GM13976 (cell line): ENCODE data around the gene RNF19B.

Experiments
- DNase-seq: peaks from one replicate; pipeline ENCODE4 v3.0.0; 2012; ENCODE audit warnings: low spot score
- in situ Hi-C: fragments of 300-500 bp; cut with MboI; formaldehyde crosslinking; loops from one replicate; pipeline ENCODE4 v1.12.0; 2022; ENCODE audit warnings: low sequenced_read_pairs, mixed read lengths, inconsistent platforms; ENCODE audit not compliant: unreplicated experiment
- TF ChIP-seq, protein P1 (sequence below): IDR thresholded peaks from 2 replicates; pipeline ENCODE4 v1.5.1; 2012; ENCODE audit warnings: borderline replicate concordance, mild to moderate bottlenecking; ENCODE audit not compliant: insufficient read depth; ENCODE audit errors: extremely low read depth, missing control alignments, control extremely low read depth

RNF19B gene, protein sequence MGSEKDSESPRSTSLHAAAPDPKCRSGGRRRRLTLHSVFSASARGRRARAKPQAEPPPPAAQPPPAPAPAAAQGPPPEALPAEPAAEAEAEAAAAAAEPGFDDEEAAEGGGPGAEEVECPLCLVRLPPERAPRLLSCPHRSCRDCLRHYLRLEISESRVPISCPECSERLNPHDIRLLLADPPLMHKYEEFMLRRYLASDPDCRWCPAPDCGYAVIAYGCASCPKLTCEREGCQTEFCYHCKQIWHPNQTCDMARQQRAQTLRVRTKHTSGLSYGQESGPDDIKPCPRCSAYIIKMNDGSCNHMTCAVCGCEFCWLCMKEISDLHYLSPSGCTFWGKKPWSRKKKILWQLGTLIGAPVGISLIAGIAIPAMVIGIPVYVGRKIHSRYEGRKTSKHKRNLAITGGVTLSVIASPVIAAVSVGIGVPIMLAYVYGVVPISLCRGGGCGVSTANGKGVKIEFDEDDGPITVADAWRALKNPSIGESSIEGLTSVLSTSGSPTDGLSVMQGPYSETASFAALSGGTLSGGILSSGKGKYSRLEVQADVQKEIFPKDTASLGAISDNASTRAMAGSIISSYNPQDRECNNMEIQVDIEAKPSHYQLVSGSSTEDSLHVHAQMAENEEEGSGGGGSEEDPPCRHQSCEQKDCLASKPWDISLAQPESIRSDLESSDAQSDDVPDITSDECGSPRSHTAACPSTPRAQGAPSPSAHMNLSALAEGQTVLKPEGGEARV

DNA sequence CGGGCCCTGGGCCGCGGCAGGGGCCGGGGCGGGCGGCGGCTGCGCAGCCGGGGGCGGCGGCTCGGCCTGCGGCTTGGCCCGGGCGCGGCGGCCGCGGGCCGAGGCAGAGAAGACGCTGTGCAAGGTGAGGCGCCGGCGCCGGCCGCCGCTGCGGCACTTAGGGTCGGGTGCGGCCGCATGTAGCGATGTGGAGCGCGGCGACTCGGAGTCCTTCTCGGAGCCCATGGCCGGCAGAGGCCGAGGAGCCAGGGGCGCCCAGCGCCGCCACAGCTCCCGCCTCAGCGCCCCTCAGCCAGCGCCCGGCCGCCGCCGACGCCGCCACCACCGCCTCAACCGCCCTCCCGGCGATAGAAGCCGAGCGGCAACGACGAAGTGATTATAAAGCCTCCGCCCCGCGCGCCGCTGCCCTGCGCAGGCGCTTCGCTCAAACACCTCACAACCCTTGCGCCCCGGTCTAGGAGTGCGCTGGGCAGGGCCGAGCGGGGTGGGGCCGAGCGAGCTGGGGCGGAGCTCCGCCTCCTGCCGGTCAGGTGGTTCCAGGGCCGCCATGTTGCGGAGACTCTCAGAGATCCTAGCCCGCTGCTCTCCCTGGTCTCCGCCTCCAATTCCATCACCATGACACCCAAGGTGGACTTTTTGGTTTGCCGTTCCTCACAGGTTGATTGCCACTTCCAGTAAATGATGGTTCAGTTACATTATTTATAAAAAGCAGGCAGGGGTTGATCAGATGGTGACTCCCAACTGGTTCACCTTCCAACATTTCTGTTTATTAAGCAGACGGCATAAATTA, at the start of gene RNF19B:
RNF19B (minus strand) TSS at position 349 of the 790 bp plus-strand sequence; CDS start at position 225, 124 bp downstream.
- peak; percentile 98 for DNase-seq
- in situ Hi-C loops = no loop called here
- TF ChIP-seq, protein P1, sequence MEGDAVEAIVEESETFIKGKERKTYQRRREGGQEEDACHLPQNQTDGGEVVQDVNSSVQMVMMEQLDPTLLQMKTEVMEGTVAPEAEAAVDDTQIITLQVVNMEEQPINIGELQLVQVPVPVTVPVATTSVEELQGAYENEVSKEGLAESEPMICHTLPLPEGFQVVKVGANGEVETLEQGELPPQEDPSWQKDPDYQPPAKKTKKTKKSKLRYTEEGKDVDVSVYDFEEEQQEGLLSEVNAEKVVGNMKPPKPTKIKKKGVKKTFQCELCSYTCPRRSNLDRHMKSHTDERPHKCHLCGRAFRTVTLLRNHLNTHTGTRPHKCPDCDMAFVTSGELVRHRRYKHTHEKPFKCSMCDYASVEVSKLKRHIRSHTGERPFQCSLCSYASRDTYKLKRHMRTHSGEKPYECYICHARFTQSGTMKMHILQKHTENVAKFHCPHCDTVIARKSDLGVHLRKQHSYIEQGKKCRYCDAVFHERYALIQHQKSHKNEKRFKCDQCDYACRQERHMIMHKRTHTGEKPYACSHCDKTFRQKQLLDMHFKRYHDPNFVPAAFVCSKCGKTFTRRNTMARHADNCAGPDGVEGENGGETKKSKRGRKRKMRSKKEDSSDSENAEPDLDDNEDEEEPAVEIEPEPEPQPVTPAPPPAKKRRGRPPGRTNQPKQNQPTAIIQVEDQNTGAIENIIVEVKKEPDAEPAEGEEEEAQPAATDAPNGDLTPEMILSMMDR = no peak

DNA sequence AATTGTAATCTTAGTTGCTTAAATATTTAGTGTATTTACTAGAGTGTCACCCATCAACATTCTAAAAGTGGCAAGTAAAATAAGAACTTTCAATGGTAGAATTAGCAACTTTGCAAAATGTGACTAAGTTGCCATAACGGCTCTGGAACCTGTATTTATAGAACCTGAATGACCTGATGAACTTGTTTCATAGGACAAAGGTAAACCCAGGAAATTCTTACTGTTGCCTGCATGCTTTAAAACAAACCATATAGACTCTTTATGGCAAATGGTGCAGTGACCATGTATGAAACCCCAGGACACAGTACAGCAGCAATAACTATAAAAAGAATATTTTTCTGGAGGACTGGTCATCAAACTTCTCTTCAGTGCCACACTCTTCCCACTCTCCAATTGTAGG, 49.2 kb upstream of the RNF19B start:
- in situ Hi-C loops = no loop called here
- TF ChIP-seq, protein P1 = no peak
- DNase-seq = no peak

DNA sequence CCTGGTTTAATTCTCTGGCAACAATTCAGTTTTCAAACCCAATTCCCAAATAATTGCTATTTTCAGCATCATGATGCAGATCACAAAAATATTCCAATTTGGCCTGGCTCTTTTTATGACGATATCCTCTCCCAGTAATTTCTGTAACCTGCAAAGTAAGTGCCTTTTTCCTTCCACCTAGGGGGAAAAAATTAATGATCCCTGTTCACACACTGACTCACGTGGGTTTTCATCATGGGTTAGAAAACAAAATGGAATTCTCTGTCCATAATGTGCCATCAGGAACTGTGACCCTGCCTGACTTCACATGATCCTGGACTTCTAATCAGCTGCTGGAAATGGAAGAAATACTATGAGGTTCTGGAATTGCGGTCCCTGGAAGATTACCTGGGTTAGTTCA, 47.6 kb upstream of the RNF19B start:
- TF ChIP-seq, protein P1 = no peak
- in situ Hi-C loops = no loop called here
- no peak for DNase-seq

DNA sequence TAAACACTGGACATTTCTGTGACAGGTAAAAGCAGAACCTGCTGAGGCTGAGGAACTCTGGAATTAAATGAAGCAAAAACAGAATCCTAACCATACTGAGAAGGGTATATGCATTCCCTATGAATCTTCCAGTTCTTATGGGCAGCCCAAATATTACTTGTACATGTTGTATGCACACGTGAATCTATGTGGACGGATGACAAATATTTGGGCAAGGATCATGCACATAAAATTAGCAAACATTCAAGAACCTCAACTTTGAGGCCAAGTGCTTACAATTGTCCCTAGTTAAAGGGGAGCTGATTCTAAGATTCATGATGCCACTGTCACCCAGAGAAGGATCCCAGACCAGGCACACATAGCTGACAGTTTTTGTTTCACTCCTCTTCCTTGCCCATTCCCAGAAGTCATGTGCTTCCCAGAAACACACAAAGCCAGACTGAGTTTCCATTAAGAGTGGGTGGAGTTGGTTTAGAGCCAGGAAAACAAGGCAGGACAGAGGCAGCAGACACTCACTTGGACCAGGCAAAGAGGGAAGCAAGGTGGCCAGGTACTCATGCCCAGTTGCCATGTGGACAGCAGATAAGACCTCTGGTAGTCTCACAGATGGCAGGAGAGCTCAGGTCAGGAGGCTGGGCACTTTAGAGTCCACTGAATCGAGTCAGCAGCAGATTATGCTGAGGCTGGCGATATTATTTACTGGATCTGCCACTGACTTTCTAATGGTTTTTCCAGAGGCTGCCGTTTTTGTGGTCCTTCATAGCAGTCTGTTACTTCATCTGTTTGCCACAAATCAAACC, 46.5 kb upstream of the RNF19B start:
- DNase-seq = no peak
- TF ChIP-seq, protein P1 = no peak
- in situ Hi-C loops = no loop called here

DNA sequence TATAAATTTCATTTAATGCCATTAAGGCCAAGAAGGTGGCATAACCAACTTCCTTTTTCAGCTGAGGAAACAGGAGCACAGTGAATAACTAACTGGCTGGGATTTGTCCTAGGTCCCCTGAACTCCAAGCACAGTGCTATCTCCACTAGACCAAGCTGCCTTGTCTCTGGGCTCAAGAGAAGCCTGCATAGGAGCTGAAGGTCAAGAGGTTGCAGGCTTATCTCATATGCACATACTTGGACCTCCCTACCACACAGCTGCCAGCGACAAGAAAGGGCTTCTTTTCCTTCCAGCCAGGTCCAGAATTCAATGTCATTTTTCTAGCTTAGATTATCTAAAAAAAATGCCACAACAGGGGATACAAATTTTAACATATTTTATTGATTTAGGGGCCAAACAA, 45.0 kb upstream of the RNF19B start:
- TF ChIP-seq, protein P1 = no peak
- no peak for DNase-seq
- in situ Hi-C loops = loop anchor here (10.0 kb wide), 1 partner anchor 75 kb away; no protein-coding TSS in a partner anchor
